HG03521 (cell line): Measurements from ENCODE around the gene TCP11X2.
"Not testable (repeated sequence)": the region's sequence is repeated elsewhere in the genome, so short reads cannot be mapped to it uniquely, and the experiment has no call there.

ENCODE experiments used
- ATAC-seq: cut with Tn5 transposase; IDR thresholded peaks from one replicate; pipeline ENCODE4 v1.9.1; 2021; ENCODE audit warnings: mild to moderate bottlenecking, moderate library complexity; ENCODE audit not compliant: unreplicated experiment

TCP11X2 gene

DNA sequence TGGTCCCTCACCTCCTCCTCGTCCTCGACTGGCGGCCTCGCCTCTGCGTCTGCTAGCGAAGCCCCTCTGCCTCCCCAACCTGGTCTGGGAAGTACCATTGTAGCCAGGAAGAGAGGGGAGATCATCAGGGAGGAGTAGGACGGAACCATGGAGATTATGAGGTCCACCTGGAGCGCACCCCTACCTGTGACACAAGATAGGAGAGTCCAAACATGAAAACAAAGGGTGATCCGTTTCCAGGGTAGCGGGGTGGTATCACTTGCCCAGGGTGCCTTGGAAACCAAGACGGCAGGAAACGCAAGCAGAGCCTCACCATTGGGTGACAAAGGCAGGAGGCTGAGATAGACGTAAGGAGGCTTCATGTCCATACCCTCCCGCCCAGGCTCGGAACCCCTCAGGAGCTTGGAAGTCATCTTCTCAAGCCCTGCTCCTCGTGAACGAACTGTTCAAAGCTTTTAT, at the start of gene TCP11X2:
TCP11X2 (minus strand) TSS at position 51 of the 459 bp plus-strand sequence.
- not testable (repeated sequence) for ATAC-seq

DNA sequence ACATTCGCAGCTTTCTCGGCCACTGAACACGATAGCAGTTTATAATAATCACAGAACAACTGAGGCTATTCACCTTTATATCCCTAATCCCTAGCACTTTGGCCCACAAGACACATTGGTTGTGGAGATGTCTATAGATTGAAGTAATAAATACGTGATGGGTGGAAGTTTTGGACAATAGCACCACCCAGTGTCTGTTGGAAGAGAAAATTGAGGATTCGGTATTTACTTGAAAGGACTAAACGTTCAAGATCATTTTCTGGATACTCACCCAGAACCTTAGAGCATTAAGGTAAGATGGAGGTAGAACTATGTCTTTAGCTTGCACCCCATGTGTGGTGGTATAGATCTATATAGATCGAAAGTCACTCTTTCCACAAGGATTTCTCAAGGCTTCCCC, 45.7 kb upstream of the TCP11X2 start:
- no peak for ATAC-seq

DNA sequence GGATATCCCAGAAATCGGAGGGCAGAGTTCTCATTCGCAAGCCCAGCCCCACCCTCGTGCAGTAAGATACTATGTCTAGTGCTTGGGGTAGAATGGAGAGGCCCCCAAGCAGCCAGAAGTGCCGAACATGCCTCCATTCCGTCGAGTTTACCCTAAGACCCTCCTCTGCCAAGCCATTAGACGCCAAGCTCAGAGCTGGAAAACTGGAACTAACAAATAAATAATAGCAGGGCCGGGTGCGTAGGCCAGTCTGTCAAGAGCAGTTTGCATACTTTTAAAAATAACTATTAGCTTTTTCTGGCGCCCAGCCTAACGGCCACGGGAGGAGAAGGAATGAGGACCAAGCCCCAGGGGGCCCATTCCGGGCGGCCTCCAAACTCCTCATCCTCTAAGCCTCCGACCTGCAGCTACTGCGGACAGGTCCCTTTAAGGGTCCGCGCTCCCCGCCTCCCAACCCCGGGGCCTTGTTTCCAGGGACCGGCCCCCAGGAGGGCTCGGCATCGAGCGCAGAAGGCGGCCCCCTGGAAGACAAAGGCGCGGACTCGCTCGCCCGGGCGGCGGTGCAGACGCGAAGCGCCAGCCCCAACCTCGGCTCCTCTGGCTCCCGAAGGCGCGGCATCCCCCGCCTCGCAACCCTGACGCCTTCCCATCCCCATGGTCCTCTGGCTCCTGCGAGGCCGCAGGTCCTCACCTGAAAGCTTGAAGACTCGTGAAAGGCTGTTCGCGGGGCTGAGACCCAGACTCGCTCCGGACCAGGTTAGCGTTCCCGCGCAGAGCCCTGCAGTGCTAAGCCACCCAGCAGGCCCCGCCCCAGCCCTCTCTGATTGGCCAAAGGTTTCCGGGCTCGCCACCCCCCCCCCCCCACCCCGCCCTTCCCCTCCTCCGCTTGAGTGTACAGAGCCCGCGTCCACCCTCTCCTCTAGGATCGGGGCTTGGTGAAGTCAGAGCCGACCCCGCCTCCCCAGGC, 44.6 kb upstream of the TCP11X2 start, which contains the start of gene TMSB15A:
TMSB15A (minus strand) TSS at position 765 of the 967 bp plus-strand sequence.
- ATAC-seq, result peak; percentile 96

DNA sequence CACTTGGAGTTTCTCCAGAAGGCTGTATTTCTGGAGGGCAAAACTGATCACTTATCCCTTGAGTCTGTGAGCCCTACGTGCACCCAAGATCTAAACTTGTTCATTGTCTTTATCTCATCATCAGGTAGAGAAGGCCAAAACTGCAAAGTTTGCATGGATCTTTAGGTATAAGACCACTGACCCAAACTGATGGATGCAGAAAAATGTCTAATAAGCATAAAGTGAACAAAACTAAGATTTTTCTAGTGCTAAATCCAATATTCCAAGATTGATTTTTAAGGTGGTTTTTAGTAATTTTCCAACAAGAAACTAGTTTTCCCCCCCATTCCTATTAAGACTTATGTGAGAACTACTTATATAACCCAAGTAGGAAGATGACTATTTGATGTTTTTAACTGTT, 42.9 kb upstream of the TCP11X2 start:
- ATAC-seq, result no peak

DNA sequence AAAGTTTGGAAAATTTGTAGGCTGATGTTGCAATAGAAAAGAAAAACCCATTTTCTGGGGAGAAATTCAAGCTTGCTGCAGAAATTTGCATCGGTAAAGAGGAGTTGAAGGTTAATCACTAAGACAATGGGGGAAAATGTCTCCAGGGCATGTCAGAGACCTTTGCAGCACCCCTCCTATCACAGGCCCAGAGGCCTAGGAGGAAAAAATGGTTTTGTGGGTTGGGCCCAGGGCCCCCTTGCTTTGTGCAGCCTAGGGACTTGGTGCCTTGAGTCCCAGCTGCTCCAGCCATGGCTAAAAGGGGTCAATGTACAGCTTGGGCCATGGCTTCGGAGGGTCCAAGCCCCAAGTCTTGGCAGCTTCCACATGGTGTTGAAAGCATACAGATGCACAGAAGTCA, 27.1 kb upstream of the TCP11X2 start:
- no peak for ATAC-seq

DNA sequence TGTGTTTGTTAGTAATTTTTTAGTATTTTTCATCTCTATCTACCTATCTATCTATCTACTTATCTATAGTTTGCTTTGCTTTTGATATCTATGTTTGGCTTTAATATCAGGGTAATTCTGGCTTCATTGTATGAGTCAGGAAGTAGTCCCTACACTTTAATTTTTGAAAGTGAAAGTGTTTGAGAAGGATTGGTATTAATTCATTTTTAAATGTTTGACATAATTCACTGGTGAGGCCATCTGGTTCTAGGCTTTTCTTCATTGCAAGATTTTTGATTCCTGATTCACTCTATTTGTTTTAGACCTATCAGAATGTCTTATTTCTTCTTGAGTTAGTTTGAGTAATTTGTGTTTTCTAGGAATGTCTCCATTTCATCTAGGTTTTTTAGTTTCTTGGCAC, 20.2 kb upstream of the TCP11X2 start:
- no peak for ATAC-seq

DNA sequence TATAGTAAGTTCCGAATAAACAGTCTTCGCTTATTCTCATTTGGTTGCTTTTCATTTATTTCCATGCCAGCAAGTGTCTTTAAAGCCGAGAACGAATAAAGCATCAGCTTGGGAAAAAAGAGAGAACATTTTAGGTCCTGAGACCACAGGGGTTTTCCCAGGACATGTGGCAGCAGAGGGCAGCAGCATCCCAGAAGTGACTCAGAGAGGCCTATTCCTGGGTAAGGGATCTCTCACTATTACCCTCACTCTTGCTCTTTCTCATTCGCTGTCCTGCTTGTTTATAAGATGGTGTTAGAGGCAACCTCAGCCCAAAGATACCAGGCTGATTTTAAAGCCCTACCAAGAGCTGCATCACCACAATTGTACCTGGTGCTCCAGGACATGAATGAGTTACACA, 7.2 kb upstream of the TCP11X2 start:
- ATAC-seq, result not testable (repeated sequence)

DNA sequence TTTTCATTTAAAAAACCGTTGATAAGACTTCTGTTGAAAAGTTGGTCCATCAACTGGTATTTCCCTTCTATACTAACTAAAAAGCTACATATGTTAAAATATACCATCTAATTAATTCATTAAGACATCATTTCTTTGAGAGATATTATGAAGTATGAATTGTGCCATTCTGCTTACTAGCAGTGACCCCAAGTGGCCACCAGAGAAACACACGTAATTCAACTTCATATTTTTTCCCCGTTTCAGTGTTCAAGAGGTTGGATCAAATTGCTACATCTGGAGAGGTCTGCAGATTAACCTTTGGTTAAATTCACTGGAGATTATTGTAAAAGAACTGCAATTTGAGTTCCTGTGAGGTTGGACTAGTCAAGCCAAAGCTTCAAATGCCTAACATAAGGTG, 1.4 kb downstream of the TCP11X2 start:
- not testable (repeated sequence) for ATAC-seq

DNA sequence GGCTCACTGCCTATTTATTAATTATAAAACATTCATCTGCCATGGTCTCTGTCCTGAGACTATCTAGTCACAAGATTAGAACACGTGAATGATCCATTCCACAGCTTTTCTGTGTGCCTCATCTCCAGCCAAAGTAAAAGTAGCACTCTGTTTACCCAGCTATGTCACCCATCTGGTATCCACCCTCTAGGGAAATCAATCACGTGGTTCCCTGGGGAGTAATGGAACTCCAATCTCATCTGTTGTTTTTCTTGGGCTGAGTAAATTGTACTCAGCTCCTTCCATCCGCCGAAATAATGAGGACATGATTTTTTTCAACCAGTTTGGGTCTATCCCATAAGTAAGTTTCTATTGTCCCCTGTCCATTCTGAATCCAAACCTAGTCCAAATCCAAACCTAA, 13.0 kb downstream of the TCP11X2 start:
- not testable (repeated sequence) for ATAC-seq

DNA sequence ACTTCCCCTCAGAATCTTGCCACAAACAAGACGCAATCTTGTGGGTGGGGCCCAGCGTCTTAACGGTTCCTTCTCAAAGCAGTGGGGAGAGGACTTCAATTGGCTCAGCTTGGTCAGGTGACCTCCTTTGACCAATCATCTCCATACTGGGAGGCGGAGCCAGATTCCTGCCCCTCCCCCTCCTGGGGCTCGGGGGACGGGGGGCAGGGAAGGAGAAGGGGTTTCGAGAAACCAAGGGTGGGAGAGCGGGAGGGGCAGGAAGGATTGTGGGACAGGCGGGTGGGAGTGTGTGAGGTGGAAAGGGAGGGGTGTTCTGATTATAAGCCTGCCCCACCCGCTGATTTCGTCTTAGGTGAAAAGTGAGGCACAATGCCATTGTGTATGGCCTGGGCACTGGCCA, 31.7 kb downstream of the TCP11X2 start, which contains the start of gene NXF2B:
NXF2B (minus strand) TSS at position 101 of the 400 bp plus-strand sequence. CDS start 59,972 bp downstream, outside the sequence.
- not testable (repeated sequence) for ATAC-seq

DNA sequence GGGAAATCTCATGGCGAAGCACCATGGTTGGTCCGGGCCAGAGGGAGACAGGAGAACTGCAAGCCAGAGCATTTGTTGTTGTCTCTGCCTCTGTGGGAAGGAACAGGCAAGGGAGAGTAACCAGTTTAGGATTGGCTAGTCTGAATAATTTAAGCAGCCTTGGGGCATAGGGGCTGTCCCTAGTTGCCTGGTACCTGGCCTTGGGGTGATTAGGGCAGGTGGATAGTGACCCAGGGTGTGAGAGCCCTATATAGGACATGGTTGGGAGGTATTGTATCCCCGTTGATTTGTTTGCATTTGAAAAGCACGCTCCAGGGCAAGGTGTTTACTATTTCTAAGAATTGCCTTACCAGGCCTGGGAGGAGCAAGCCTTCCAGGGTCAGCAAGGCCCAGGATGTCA, 57.1 kb downstream of the TCP11X2 start:
- not testable (repeated sequence) for ATAC-seq
